Suprapubic skin (tissue), 4 donors: Measurements from ENCODE around the gene CHAC1.

ENCODE experiments used
- EP300 ChIP-seq: sonication (generic); formaldehyde crosslinking; IDR thresholded peaks from one replicate; pipeline ENCODE4 v1.6.1; 2017; ENCODE audit warnings: antibody characterized with exemption
- POLR2AphosphoS5 ChIP-seq, 3 donors: sonication (generic); formaldehyde crosslinking; IDR thresholded peaks; one replicate each; pipeline ENCODE4 v1.6.1; 2017; ENCODE audit warnings: antibody characterized with exemption in 3 of 3
- TF ChIP-seq, protein P1 (sequence below), 2 donors: fragments of 200-600 bp in 1 of 2; fragments of 450-650 bp in 1 of 2; sonication (generic) in 1 of 2; IDR thresholded peaks; one replicate each; pipeline ENCODE4 v1.5.1; 2016 to 2019; ENCODE audit warnings: antibody characterized with exemption in 2 of 2, mild to moderate bottlenecking in 1 of 2, moderate library complexity in 1 of 2

DNA sequence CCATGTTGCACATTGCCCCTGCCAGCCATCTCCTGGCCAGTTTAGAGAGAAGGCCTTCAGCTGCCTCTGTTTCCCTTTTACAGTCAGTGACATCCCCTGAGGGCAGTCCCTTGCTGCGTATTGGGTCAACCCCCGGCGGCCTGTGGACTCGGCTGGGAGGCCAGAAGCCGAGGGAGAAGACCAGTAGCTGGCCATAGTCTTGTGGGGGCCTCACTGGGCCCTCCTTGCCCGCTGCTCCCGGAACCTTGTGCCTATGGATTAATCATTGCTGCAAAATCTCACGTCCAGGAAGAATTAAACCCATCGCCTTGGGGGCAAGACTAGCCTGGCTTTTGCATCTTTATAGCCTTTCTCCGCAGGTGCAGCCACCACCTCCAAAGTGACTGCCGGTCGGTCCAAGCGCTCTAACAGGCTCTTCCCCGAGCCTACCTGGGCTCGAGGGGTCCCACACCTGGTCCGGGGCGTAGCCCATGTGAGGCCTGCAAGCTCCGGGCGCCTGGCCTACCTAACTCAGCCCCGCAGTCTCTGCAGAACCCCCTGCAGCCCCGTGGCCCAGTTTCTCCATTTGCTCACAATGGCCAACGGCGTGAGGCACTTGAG is 870 bp upstream of the CHAC1 start:
- TF ChIP-seq POLR2AphosphoS5 (IDR thresholded peaks at IDR 0.05) (no peak), EP300 (no peak)
- TF ChIP-seq, protein P1, sequence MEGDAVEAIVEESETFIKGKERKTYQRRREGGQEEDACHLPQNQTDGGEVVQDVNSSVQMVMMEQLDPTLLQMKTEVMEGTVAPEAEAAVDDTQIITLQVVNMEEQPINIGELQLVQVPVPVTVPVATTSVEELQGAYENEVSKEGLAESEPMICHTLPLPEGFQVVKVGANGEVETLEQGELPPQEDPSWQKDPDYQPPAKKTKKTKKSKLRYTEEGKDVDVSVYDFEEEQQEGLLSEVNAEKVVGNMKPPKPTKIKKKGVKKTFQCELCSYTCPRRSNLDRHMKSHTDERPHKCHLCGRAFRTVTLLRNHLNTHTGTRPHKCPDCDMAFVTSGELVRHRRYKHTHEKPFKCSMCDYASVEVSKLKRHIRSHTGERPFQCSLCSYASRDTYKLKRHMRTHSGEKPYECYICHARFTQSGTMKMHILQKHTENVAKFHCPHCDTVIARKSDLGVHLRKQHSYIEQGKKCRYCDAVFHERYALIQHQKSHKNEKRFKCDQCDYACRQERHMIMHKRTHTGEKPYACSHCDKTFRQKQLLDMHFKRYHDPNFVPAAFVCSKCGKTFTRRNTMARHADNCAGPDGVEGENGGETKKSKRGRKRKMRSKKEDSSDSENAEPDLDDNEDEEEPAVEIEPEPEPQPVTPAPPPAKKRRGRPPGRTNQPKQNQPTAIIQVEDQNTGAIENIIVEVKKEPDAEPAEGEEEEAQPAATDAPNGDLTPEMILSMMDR (IDR thresholded peaks at IDR 0.05): no peak
